HG02884 (cell line): ENCODE measurements around the gene HIVEP3.
"Not testable (repeated sequence)": the region's sequence is repeated elsewhere in the genome, so short reads cannot be mapped to it uniquely, and the experiment has no call there.

Source experiments
- ATAC-seq: cut with Tn5 transposase; IDR thresholded peaks from one replicate; pipeline ENCODE4 v1.9.1; 2021; ENCODE audit warnings: mild to moderate bottlenecking, moderate library complexity; ENCODE audit not compliant: unreplicated experiment

HIVEP3 gene

DNA sequence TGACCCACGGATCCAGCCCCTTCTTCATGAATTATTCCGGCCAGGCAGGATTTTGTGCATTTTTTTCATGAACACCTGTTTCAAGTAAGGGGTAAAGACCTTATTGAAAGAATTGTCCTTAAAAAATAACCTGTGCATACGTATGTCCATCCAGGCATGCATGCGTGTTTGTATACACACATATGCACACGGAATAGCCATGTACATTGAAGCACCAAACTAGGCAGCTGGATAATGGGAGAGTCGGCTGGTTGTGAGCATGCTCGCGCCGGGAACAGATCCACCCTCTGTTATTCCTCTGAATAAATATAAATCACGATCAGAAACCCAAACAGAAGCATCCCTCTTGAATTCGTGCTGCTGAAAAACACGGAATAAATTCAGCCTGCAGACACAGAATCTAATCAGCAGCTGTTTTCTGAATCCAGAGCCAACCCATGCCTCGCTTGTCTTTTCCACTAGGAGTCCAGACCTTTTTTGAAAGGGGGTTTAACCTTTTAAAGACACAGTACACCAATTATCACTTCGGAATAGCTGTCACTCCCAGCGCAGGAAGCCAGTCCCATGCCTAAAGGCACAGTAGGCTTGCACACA, at the start of gene HIVEP3:
Gene HIVEP3 (minus strand): TSS at position 473 of the 594 bp plus-strand sequence.
- no peak for ATAC-seq

DNA sequence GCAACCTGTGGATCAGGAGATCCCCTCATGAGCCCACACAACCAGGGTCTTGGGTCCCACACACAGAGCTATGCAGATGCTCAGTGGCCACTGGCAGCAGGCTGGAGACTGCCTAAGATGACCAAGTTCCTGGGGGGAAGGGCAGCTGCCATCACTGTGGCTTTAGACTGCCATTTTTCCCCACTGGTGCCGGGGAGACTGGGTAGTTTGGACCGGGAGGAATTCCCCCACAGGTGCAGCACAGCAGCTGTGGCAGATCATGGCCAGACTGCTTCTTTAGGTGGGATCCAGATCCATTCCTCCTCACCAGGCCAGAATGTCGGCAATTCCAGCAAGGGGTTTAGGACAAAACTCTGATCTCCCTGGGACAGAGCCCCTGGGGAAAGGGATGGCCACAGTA, 45.7 kb upstream of the HIVEP3 start:
- ATAC-seq = no peak

DNA sequence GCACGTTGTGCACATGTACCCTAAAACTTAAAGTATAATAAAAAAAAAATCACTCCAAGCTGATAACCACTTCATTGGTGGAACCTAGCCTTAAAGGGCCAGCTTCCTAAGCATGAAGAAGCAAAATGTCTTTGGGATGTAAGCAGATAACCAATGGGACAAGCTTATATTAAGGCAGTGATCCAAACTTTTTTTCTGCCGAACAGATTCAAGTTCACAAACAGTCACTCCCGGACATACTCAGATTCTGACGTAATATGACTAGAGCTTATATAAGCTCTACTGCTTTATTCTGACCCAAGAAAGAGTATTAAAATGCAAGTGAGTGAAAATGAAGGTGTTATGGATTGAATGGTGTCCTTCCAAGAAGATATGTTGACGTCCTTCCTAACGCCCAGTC, 44.9 kb upstream of the HIVEP3 start:
- no peak for ATAC-seq

DNA sequence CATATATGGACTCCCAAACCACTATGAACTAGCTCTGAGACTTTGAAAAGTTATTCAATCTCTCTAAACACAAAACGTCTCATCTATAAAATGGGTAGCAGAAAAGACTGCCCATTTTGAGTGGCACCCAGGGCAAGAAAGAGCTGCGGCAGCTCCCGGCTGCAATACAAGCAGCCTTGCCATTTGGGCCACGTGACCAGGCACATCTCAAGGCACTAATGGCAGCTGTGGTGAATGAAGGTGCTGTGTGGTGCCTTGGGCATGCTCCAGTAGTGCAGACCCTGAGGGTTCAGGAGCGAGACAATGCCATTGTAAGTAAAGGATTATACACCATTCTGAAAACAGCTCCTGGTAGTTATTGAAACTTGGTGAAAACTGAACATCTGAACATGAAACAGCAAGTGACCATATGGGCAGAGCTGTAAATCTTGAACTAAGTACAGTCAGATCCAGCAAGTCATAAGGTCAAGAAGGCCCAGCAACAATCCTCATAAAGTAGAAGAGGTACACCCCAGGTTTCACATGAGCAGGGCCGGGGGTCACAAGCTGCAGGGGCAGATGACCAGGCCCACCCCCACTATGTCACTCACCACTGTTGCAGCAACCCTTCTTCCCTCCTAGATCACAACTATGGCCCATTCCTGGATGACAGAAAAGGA, 39.4 kb upstream of the HIVEP3 start:
- ATAC-seq = no peak

DNA sequence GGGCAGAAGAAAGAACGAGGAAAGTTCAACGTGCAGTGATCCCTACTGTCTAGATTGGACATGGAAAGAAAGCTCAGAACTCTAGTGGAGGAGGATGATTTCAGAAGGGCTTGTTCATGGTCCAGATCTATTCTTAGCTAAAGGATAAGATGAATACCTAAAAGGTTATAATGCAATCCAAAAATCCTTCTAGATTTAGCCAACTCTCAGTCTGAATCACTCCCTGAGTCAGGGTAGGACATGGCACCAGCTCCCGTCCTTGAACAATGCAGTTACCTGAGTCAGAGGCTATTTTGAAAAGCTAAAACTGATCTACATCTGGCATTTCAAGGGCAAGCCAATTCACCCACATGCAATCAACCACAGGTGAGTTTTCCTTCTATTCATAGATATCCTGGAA, 38.8 kb upstream of the HIVEP3 start:
- no peak for ATAC-seq

DNA sequence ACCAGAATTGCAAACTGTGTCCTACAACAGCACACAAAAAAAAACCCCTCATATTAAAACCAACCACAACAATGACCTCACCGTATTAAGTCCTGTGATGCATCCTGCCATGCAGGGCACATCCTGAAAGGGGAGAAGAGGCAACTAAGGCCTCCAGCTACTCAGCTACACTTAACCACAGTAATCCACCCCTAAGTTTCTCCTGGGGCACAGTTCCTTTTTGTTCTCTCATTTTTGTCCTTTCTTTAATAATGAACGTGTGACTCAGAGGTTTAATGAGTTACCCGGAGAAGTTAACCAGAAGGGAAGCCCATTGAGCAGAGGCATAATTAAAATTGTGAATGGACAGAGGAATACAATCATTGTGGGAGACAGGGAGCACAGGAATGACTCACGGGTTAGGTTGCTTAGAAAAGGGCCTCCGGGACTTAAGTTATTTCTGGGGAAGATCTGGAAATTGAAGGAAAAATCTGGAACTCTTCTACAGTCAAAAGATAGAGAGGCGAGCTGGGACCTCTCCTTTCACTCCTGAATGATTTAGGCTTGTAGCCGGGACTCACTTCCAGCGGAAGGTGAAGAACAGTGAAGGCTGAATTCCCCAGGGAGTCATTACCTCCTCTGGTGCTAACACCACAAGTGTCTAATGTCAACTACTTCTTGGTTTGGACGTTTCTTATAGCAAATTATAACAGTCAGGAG, 36.9 kb upstream of the HIVEP3 start:
- no peak for ATAC-seq

DNA sequence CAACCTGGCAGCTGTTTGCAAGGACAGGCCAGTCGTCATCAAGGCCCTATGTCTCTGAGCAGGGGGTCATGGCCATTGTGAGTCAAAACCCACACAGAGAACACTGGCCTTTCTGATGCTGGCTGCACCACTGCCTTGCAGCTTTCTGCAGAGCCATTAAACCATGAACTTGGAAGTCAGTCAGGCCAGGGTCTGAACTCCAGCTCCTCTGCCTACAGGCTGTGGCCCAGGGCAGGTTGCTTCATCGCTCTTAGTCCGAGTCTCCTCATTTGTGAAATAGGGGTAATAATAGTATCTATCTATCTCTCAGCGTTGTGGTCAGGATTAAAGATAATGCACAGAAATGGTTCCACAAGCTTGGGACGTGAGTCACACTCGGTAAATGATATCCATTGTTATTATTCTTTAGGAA, 35.8 kb upstream of the HIVEP3 start:
- ATAC-seq = no peak

DNA sequence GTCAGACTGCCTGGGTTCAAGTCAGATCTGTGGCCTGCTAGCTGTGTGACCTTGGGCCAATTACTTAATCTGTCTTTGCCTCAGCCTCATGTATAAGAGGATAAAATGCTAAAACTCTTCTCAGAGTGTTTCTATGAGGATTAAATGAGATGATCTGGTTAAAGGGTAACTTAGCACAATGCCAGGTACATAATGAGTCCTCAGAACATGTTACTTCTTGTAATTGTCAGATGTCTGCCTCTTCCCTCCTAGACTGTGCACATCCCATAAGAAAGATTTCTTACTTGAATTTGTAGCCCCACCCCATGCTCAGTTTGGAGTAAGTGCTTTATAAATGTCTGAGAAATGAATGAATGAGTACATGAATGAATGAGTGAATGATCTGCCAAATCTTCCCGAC, 34.6 kb upstream of the HIVEP3 start:
- ATAC-seq = no peak

DNA sequence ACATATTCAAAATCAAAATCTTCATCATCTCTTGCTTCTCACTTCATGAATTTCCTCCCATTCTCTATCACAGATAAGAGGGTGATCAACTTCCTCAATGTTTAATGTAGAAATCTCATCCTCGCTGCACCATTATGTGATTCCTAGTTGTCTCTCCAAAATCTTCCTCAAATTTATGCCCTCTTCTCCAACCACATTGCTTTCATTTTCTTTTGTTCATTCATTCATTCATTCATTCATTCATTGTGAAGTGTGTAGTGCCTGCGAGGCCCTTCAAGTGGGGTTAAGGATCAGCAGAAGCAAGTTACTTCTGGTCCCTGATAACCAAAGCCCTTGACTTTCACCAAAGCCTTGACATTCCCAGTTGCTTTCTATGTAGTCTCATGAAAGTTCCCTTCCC, 33.5 kb upstream of the HIVEP3 start:
- ATAC-seq = no peak

DNA sequence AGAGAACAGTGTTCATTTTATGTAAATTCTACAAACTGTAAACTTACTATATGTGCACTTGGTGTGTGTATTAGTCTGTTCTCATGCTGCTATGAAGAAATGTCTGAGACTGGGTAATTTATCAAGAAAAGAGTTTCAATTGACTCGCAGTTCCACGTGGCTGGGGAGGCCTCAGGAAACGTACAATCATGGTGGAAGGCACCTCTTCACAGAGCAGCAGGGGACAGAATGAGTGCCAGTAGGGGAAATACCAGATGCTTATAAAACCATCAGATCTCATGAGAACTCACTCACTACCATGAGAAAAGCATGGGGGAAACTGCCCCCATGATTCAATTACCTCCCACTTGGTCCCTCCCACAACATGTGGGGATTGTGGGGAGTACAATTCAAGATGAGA, 32.8 kb upstream of the HIVEP3 start:
- not testable (repeated sequence) for ATAC-seq

DNA sequence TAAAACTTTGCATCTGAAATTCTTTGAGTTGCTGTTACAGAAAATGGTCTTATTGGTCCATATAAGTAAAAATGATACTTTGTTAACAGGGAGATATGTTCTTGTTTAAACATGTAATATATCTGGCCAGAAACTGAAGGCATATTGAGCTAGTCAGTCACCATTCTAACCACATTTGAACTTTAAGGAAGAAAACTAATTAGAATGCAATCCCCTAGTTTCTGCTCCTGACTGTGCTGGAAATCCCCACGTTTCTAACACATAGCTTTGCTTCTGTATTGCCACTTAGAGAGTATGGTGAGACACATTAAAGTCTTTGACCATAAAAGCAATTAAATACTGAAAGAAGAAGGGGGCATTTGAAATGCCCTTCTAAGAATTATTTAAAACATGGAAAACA, 32.1 kb upstream of the HIVEP3 start:
- no peak for ATAC-seq

DNA sequence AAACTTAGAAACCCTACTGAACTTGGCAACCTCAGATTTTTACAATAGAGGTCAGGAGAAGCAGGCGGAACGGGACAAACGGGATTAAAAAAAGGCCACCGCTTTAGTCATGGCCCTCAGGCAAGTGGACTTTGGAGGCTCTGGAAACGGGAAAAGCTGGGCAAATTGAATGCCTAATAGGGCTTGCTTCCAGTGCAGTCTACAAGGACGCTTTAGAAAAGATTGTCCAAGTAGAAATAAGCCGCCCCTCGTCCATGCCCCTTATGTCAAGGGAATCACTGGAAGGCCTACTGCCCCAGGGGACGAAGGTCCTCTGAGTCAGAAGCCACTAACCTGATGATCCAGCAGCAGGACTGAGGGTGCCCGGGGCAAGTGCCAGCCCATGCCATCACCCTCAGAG, 27.2 kb upstream of the HIVEP3 start:
- not testable (repeated sequence) for ATAC-seq

DNA sequence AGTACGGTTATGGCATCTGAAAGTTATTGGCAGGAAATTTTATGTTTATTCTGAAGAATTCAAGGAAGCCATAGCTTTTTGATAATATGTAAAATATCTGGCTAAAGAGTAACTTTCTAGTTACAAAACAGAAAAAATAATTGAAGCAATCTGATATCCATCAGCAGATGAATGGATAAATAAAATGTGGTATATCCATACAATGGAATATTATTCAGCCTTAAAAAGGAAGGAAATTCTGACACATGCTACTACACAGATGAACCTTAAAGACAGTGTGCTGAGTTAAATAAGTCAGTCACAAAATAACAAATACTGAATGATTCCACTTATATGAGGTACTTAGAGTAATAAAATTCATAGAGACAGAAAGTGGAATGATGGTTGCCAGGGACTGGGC, 25.0 kb upstream of the HIVEP3 start:
- ATAC-seq = no peak

DNA sequence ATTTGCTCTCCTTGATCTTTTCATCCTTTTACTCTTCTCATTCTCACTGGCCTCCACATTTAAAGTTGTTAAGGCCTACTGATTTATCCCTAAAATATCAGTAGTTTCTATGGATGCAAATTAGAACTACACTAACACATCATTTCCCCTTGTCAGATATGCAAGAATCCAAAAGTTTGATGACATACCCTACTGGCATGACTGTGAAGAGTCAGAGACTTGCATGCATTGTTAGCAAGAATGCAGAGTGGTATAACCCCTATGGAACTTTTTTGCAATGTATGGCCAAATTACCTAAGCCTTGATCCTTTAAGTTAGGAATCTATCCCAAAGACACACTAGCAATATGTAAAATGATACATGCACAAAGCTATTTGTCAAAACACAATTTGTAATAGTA, 23.6 kb upstream of the HIVEP3 start:
- ATAC-seq = no peak

DNA sequence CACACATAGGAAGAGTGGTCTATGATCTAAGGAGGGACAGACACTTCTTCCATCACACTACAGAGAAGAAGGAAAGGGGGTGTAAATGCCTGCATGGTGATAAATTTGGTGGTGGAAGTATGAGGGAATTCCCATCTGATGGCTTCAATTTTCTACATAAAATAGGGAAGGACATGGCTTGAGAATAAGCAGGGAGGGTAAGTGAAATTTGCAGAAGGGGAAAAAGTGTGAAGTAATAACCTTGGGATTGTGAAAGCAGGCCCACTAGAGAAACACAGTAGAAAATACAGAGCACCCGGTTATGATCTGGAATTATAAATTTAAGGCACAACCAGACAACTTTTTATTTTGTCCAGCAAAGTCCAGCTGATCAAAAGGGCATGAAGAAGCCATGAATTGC, 22.7 kb upstream of the HIVEP3 start:
- ATAC-seq = no peak

DNA sequence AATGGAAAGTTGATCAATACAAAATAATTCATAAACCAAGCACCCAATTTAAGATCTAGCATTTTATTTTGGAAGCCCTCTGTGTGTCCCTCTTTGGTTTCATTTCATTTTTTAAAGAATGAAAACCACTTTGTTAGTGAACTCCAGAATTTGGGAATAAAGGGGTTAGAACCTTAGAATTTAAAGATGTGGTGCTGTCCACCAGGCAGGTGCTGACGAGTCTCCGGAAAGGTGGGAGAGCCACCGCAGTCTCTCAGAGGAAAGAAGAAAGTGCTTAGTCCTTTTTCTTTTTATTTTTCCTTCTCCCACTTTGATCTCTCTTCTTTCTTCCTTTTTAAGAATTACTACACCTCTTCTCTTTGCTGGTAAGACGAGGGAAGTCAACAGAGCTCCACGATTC, 20.5 kb upstream of the HIVEP3 start:
- ATAC-seq = no peak

DNA sequence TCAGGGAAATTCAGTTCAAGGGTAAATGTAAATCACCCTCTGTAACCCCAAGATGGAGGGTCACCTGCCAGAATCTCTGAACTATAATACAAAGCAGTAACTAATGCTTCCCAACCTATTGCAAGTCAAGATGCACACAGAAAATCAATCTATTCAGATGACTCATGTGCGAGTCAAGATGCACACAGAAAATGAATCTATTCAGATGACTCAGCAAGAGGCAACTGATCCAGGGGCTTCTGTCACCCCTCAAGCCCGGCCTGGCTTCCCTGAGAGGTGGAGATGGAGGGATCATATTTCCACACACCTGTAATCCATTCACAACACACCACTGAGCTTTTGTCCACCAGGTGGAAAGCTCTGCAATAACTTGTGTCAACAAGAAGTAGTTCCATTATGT, 17.4 kb upstream of the HIVEP3 start:
- no peak for ATAC-seq

DNA sequence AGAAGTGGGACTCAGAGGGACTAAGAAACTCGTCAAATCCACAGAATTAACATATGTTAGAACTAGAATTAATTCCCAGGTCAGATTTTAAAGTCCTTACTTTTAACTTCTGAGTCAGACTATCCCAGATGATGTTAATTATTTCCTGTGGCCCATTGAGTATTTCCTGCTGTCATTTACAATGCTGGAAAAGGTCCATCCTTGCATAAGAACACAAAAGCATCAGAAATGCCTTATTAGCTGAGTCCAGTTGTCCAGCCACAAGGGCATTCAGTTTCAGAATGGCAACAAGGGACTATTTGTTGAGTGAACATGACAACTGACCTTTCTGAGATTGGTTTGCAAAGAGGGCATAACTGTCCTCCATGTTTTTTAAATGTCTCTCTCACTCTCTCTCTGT, 16.5 kb upstream of the HIVEP3 start:
- ATAC-seq = no peak

DNA sequence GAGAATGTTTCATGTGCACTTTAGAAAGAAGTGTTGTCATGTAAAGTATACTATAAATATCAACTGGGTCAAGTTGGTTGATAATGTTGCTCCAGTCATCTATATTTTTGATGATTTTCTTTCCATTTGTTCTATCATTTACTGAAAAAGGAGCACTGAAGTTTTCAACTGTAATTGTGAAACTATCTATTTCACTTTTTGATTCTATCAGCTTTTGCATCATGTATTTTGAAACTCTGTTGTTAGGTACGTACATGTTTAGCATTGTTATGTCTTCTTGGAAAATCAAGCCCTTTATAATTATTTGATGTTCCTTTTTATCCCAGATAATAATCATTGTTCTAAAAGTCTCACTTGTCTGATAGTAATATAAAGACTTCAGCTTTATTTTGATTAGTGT, 14.4 kb upstream of the HIVEP3 start:
- no peak for ATAC-seq

DNA sequence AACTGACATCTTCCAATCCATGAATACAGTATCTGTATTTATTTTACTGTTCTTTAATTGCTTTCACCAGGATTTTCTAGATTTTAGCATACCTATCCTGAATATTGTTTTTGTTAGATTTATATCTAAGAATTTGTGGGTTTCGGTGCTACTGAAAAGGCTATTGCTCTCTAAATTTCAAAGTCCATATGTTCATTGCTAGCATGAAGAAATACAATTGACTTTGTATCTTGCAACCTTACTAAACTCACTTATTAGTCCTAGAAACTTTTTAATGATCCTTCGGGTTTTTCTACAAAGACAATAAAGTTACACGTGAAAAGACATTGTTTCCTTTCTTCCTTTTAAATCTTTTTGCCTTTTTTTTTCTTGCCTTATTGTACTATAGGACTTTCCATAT, 12.9 kb upstream of the HIVEP3 start:
- ATAC-seq = no peak

DNA sequence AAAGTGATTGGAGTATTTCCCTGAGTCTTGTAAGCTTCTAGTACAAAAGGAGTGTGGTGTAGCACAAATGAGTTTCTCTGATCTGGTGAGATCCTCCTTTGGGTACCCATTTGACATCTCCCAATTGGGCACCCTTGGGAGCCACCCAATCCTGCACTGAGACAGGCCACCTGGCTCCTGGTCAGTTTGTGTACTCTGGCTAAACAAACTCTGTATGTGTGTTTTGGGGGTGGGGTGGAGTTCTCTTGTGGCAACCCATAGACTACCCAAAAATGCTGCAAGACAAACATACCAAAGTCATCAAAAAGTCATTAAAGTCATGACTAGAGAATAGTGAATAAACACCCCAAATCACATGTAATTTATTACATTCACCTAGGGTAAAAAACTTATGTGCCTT, 8.4 kb upstream of the HIVEP3 start:
- no peak for ATAC-seq

DNA sequence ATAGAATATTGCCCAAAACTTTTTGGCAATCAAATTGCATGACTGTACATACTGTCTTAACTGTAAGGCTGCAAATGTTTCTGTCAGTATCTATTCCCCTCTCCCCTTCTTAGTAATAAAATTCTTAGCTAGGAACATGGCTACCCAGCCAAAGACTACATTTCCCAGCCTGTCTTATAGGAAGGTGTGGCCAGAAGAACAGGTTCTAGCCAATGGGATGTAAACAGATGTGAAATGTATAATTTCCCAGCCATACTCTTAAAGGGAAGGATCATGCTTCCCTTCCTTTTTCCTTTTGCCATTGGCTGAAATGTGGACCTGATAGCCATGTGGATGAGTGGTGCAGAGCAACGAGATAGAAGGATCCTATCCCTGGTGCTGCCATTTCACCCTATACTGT, 7.0 kb upstream of the HIVEP3 start:
- ATAC-seq = no peak

DNA sequence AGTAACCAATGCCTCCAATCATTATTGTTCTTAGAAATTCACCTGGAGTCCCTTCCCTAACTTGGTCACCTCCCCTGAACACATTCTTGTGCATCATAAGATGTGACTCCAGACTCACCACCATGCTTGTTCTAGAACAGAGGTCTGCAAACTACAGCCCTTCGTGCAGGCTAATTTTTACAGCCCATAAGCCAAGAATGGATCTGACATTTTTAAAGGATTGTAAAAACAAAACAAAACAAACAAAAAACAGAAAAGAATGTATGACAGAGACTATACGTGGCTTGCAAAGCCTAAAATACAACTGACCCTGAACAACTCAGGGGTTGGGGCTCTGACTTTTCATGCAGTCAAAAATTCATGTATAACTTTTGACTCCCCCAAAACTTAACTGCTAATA, 6.2 kb upstream of the HIVEP3 start:
- no peak for ATAC-seq
